ENCODE measurements around the gene SAXO1. TPM values are rescaled to one million over a fixed set of nuclear protein-coding genes. Genes with fewer than 3 reads are reported as not detected.

The SAXO1 gene
- total RNA-seq, 4 donors from 2014 or later: 0.39 TPM; not detected in 3

GRCh38 chr9:18890372-18890771 is 142.6 kb downstream of the SAXO1 start:
- WGBS, 2 donors (ENCODE audit: low coverage in 1 of 2): 52 to 63% methylated on average over 4 of the region's 4 CpGs
- TF ChIP-seq POLR2A (IDR thresholded peaks at IDR 0.05) (no peak), CTCF (IDR thresholded peaks at IDR 0.05) (no peak), EP300 (IDR thresholded peaks at IDR 0.05) (no peak), POLR2AphosphoS5 (IDR thresholded peaks at IDR 0.05) (no peak)
- ATAC-seq: peak; percentile 34

GRCh38 chr9:18889550-18889949 is 143.5 kb downstream of the SAXO1 start:
- no peak for TF ChIP-seq POLR2A (IDR thresholded peaks at IDR 0.05)
- TF ChIP-seq CTCF (IDR thresholded peaks at IDR 0.05): no peak
- TF ChIP-seq EP300 (IDR thresholded peaks at IDR 0.05): no peak
- TF ChIP-seq POLR2AphosphoS5 (IDR thresholded peaks at IDR 0.05): no peak

More at GRCh38 chr9:18890372-18890771, 142.6 kb downstream of the SAXO1 start:
- Histone ChIP-seq H3K27ac (no peak overlapping the region), H3K4me3 (no peak overlapping the region), H3K9me3 (peaks cover 0 to 8% (median 0%) of the 10 kb centered on the region in 3 donors), H3K27me3 (no peaks in the 10 kb centered on the region), H3K36me3 (peaks cover 0 to 72% of the 10 kb centered on the region in 2 donors), H3K4me1 (no peaks in the 10 kb centered on the region)

GRCh38 chr9:18888290-18888689 is 144.7 kb downstream of the SAXO1 start:
- Histone ChIP-seq H3K27me3 (no peaks in the 10 kb centered on the region), H3K36me3 (peaks cover 0 to 57% of the 10 kb centered on the region in 2 donors), H3K4me3 (no peak overlapping the region), H3K27ac (no peak overlapping the region), H3K4me1 (no peaks in the 10 kb centered on the region), H3K9me3 (peaks cover 0 to 4% (median 0%) of the 10 kb centered on the region in 3 donors)
- ATAC-seq: no peak
- no peak for TF ChIP-seq POLR2A (IDR thresholded peaks at IDR 0.05)
- TF ChIP-seq EP300 (IDR thresholded peaks at IDR 0.05): no peak
- TF ChIP-seq CTCF (IDR thresholded peaks at IDR 0.05): no peak
- no peak for TF ChIP-seq POLR2AphosphoS5 (IDR thresholded peaks at IDR 0.05)
- no CpG with 5 or more reads among the region's 1 CpG for WGBS, 2 donors (ENCODE audit: low coverage in 1 of 2)

More at GRCh38 chr9:18889550-18889949, 143.5 kb downstream of the SAXO1 start:
- no peak for ATAC-seq
- Histone ChIP-seq H3K27me3 (no peaks in the 10 kb centered on the region), H3K4me3 (no peak overlapping the region), H3K4me1 (no peaks in the 10 kb centered on the region), H3K9me3 (no peaks in the 10 kb centered on the region), H3K27ac (no peak overlapping the region), H3K36me3 (peaks cover 0 to 64% of the 10 kb centered on the region in 2 donors)
- WGBS, 2 donors (ENCODE audit: low coverage in 1 of 2): no CpG with 5 or more reads among the region's 12 CpGs

- Histone ChIP-seq H3K4me1 (no peaks in the 10 kb centered on the region), H3K27ac (no peak overlapping the region), H3K36me3 (peaks cover 0 to 57% of the 10 kb centered on the region in 2 donors), H3K4me3 (no peak overlapping the region), H3K27me3 (no peaks in the 10 kb centered on the region), H3K9me3 (peaks cover 0 to 11% (median 0%) of the 10 kb centered on the region in 3 donors)
- WGBS, 2 donors (ENCODE audit: low coverage in 1 of 2): 100% methylated on average over 1 of the region's 1 CpG; no CpG with 5 or more reads in 1 of the 2 donors
- ATAC-seq: no peak
- TF ChIP-seq POLR2AphosphoS5 (IDR thresholded peaks at IDR 0.05): no peak
- TF ChIP-seq EP300 (IDR thresholded peaks at IDR 0.05): no peak
- no peak for TF ChIP-seq POLR2A (IDR thresholded peaks at IDR 0.05)
- no peak for TF ChIP-seq CTCF (IDR thresholded peaks at IDR 0.05)
Observed at GRCh38 chr9:18887546-18887945, 145.5 kb downstream of the SAXO1 start.

GRCh38 chr9:18881758-18882157 is 151.3 kb downstream of the SAXO1 start:
- WGBS, 2 donors (ENCODE audit: low coverage in 1 of 2): 73% methylated on average over 2 of the region's 2 CpGs; no CpG with 5 or more reads in 1 of the 2 donors
- Histone ChIP-seq H3K27ac (no peak overlapping the region), H3K4me3 (no peak overlapping the region), H3K36me3 (peaks cover 0 to 17% of the 10 kb centered on the region in 2 donors), H3K27me3 (no peaks in the 10 kb centered on the region), H3K9me3 (peaks cover 0 to 13% (median 0%) of the 10 kb centered on the region in 3 donors), H3K4me1 (no peaks in the 10 kb centered on the region)
- ATAC-seq: no peak
- TF ChIP-seq EP300 (IDR thresholded peaks at IDR 0.05): no peak
- no peak for TF ChIP-seq CTCF (IDR thresholded peaks at IDR 0.05)
- TF ChIP-seq POLR2A (IDR thresholded peaks at IDR 0.05): no peak
- TF ChIP-seq POLR2AphosphoS5 (IDR thresholded peaks at IDR 0.05): no peak

Data from gastroesophageal sphincter (tissue), 4 donors.